NB4 (cell line): ENCODE results near the gene POLQ.
A peak's percentile ranks its signal among the peaks of the same experiment; 100 is the strongest.

Experiments used
- DNase-seq: peaks from one replicate; pipeline ENCODE4 v3.0.0; 2010; ENCODE audit warnings: low read depth
- H3K4me3 ChIP-seq: one replicate; pipeline ENCODE4 v1.5.1; 2011; ENCODE audit warnings: mild to moderate bottlenecking, low read depth, low read length, moderate library complexity
- MYC ChIP-seq: IDR thresholded peaks from 2 replicates; pipeline ENCODE4 v1.6.1; 2011; ENCODE audit warnings: low read depth, low read length
- POLR2A ChIP-seq: IDR thresholded peaks from 2 replicates; pipeline ENCODE4 v1.6.1; 2011; ENCODE audit warnings: mild to moderate bottlenecking; ENCODE audit not compliant: insufficient read length; ENCODE audit errors: extremely low read depth
- TF ChIP-seq, protein P1 (sequence below): IDR thresholded peaks from 2 replicates; pipeline ENCODE4 v1.6.1; 2011; ENCODE audit warnings: low read depth, low read length
- TF ChIP-seq, protein P2 (sequence below): IDR thresholded peaks from one replicate; pipeline ENCODE4 v1.5.1; 2012; ENCODE audit warnings: low read depth, low read length

Gene POLQ

DNA sequence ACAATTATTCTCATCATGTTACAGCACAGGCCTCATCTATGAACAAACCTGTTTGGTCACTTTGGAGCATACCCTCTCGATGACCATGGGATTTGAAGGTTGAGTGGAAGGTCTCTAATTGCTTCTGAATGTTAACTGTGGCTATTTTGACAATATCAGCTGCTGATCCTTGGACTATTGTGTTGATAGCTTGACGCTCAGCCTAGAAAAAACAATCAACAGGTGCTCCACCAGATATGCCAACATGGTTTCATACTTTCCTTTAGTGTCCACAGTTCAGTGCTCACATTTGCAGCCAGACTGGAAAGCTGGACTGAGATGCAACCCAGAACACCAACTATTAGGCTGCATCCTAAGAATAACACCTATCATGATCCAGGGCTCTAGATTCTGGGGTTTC is 109.7 kb downstream of the POLQ start:
- TF ChIP-seq, protein P1, sequence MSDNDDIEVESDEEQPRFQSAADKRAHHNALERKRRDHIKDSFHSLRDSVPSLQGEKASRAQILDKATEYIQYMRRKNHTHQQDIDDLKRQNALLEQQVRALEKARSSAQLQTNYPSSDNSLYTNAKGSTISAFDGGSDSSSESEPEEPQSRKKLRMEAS, result no peak
- TF ChIP-seq POLR2A (no peak), MYC (no peak)
- TF ChIP-seq, protein P2, sequence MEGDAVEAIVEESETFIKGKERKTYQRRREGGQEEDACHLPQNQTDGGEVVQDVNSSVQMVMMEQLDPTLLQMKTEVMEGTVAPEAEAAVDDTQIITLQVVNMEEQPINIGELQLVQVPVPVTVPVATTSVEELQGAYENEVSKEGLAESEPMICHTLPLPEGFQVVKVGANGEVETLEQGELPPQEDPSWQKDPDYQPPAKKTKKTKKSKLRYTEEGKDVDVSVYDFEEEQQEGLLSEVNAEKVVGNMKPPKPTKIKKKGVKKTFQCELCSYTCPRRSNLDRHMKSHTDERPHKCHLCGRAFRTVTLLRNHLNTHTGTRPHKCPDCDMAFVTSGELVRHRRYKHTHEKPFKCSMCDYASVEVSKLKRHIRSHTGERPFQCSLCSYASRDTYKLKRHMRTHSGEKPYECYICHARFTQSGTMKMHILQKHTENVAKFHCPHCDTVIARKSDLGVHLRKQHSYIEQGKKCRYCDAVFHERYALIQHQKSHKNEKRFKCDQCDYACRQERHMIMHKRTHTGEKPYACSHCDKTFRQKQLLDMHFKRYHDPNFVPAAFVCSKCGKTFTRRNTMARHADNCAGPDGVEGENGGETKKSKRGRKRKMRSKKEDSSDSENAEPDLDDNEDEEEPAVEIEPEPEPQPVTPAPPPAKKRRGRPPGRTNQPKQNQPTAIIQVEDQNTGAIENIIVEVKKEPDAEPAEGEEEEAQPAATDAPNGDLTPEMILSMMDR, result no peak
- DNase-seq, result no peak
- H3K4me3 ChIP-seq, result no peak overlapping the region

DNA sequence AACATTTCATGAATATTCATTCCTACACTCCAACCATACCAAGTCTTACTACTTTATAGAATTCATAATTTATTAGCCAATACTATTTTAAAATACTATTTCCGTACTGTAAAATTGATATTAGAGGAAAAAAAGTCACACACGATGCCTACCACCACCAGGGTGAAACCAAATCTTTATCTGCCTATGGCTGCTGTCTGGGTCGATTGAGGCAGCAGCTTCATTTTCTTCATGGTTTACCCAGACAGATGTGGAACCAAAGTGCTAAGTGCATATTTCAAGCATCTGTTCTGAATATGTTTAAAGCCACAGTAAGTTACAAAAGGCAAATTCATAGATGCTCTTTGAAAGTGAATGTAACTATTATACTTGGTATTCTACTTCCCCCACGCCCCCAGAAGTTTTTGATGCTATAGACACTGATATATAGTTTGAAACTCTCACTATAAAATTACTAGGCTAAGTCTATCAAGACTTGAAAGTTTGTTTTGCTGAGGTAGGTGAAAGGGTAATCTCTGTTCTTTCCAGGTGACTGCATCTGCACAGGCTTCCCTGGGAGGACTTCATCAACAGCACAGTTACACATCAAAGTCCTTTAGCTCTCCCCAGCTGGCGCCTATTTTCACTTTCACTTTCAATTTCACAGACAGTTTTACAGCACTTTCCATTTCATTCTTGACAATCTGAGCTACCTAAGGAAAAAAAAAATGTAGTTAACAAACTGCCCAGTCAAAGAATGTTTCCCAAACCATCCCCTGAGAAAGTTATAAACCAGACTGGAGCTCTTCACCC is 113.9 kb downstream of the POLQ start:
- no peak overlapping the region for H3K4me3 ChIP-seq
- DNase-seq, result peak; percentile 15
- TF ChIP-seq, protein P2, result no peak
- no peak for TF ChIP-seq POLR2A
- TF ChIP-seq, protein P1, result no peak
- no peak for TF ChIP-seq MYC

DNA sequence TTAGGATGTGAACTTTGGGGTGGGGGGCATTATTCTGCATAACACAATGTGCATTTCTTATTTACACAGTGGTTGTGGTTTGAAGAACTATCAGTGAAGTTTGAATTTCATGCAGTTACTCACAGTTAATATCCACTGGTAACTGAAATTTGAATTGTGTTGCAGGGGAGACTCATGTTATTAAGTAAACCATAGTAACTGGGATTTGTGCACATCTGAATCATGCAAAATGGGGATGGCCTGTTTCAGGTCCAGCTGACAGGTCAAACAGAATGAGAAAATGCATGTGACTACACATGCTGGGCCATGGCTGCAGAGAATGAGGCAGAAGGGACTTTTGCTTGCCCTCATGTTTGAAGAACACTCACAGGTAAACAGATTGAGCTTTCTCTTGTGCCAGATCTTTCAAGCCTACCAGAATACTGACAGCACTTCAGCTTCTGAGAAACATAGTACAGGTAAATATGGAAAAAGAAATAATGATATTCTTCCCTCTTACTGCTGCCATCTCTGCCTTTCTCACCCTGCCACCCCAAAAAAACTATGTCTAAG is 115.0 kb downstream of the POLQ start:
- DNase-seq, result no peak
- TF ChIP-seq, protein P1, result no peak
- TF ChIP-seq MYC, result no peak
- TF ChIP-seq, protein P2, result no peak
- no peak for TF ChIP-seq POLR2A
- no peak overlapping the region for H3K4me3 ChIP-seq

DNA sequence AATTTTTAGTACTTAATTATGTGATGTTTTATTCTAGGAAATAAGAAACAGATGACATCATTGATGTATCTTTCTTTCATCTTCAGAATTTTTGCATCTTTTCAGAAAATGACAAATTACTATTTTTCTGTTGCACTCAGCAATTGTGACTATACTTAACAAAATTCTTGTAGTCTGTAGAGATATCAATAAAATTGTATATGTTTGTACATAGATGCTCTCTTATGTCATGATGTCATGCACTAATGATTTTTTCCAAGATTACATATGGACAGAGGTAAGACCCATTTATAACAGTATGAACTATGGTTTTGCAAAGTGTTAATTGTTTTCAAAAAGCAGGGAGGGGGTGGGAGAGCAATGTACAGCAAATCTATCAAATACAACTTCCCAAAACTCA is 121.2 kb downstream of the POLQ start:
- TF ChIP-seq MYC (no peak), POLR2A (no peak)
- TF ChIP-seq, protein P1, result no peak
- TF ChIP-seq, protein P2, result no peak
- no peak for DNase-seq
- no peak overlapping the region for H3K4me3 ChIP-seq

DNA sequence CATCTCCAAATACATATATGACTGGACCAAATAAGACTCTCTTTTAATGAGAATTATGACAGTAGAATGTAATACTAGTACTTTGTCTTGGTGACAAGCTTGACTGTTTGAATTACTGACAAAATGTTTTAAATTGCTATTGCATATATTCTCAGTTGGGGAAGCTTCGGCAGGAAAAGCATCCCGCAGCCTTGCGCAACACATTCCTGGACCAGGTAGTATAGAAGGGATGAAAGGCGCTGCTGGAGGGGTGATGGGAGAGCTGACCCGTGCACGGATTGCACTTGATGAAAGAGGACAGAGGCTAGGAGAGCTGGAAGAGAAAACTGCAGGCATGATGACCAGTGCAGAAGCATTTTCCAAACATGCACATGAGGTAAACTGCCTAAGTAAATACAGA is 127.6 kb downstream of the POLQ start:
- no peak for DNase-seq
- TF ChIP-seq, protein P1, result no peak
- no peak for TF ChIP-seq MYC
- TF ChIP-seq POLR2A, result no peak
- TF ChIP-seq, protein P2, result no peak
- no peak overlapping the region for H3K4me3 ChIP-seq

DNA sequence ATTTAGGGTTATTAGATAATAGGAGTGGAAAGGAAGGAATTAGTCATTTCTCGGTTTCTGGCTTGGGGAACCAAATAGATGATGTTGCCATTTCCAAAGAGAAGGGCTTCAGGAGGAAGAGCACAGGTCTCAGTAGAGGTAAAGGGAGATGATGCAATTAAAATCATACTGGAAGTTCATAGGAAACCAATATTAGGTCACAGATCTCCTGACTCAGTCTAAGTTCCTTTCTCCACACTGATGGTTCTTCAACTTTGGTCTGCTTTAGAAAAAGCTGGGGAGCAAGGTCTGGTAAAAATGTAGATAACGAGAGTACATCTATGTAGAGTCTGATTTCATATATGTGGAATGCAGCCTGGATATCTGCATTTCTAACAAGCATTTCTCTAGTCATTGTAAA is 130.9 kb downstream of the POLQ start:
- no peak overlapping the region for H3K4me3 ChIP-seq
- DNase-seq, result no peak
- TF ChIP-seq POLR2A (no peak), MYC (no peak)
- TF ChIP-seq, protein P1, result no peak
- TF ChIP-seq, protein P2, result no peak
